OCI-M1 (cell line): ENCODE data around the gene EPHB4.
A peak's percentile ranks its signal among the peaks of the same experiment; 100 is the strongest.

Experiments used
- DNase-seq: peaks from one replicate; lab custom pipeline; 2025; lab: John Stamatoyannopoulos, UW

EPHB4 gene

GRCh38 chr7:100854146-100854895, 27.0 kb upstream of the EPHB4 start:
- no peak for DNase-seq

GRCh38 chr7:100852048-100852872, 24.9 kb upstream of the EPHB4 start, which contains the start of gene SLC12A9:
Gene SLC12A9 (plus strand): TSS chr7:100852713. CDS start chr7:100854198, 1,485 bp downstream.
- peak; percentile 96 for DNase-seq

GRCh38 chr7:100847360-100847759, 20.0 kb upstream of the EPHB4 start:
- DNase-seq, result no peak

- no peak for DNase-seq
Measured at GRCh38 chr7:100840470-100841100, 13.3 kb upstream of the EPHB4 start.

- no peak for DNase-seq
Measured at GRCh38 chr7:100839361-100839760, 12.0 kb upstream of the EPHB4 start.

- peak; percentile 94 for DNase-seq
Measured at GRCh38 chr7:100837099-100837836, 9.9 kb upstream of the EPHB4 start.

- DNase-seq, result no peak
Measured at GRCh38 chr7:100836812-100837098, 9.4 kb upstream of the EPHB4 start.

- no peak for DNase-seq
Measured at GRCh38 chr7:100835903-100836811, 8.8 kb upstream of the EPHB4 start.

- DNase-seq, result no peak
Measured at GRCh38 chr7:100832281-100832633, 4.9 kb upstream of the EPHB4 start.

GRCh38 chr7:100830396-100830795, 3.1 kb upstream of the EPHB4 start:
- DNase-seq, result no peak

- no peak for DNase-seq
Measured at GRCh38 chr7:100829150-100829716, 1.9 kb upstream of the EPHB4 start.

GRCh38 chr7:100826514-100827329, 601 bp downstream of the EPHB4 start:
- DNase-seq, result peak; percentile 57

GRCh38 chr7:100825751-100826513, 1.4 kb downstream of the EPHB4 start:
- peak; percentile 74 for DNase-seq

GRCh38 chr7:100825215-100825671, 2.1 kb downstream of the EPHB4 start:
- DNase-seq, result no peak

- DNase-seq, result no peak
Measured at GRCh38 chr7:100824499-100825214, 2.7 kb downstream of the EPHB4 start.

- no peak for DNase-seq
Measured at GRCh38 chr7:100823534-100823933, 3.8 kb downstream of the EPHB4 start.

GRCh38 chr7:100823140-100823525, 4.2 kb downstream of the EPHB4 start:
- DNase-seq, result no peak
